Esophagus muscularis mucosa (tissue), 4 donors: ENCODE results near the gene TENT5A. TPM values are rescaled to one million over a fixed set of nuclear protein-coding genes. Genes with fewer than 3 reads are reported as not detected.

Experiments
- DNase-seq: peaks from one replicate; pipeline ENCODE4 v3.0.0-alpha.2; 2017; ENCODE audit errors: extremely low spot score
- H3K27ac ChIP-seq, 4 donors: fragments of 200-600 bp; sonication (generic); replicated peaks in 1 of 4; 1 replicate in 3 of 4; 2 replicates in 1 of 4; pipeline ENCODE4 v1.5.1; 2016 to 2019; ENCODE audit warnings: mild to moderate bottlenecking in 1 of 4
- H3K27me3 ChIP-seq, 4 donors: fragments of 200-600 bp; sonication (generic); one replicate each; pipeline versions ENCODE4 v1.5.1 to v1.6.0; 2016 to 2019
- H3K36me3 ChIP-seq, 4 donors: fragments of 200-600 bp; sonication (generic); one replicate each; pipeline ENCODE4 v1.5.1; 2016 to 2019
- H3K4me1 ChIP-seq, 4 donors: fragments of 200-600 bp; sonication (generic); one replicate each; pipeline ENCODE4 v1.5.1; 2016 to 2019
- H3K4me3 ChIP-seq, 4 donors: fragments of 200-600 bp; sonication (generic); 1 replicate in 2 of 4; 2 replicates in 2 of 4; pipeline ENCODE4 v1.5.1; 2016 to 2019; ENCODE audit warnings: mild to moderate bottlenecking in 4 of 4, moderate library complexity in 1 of 4
- H3K9me3 ChIP-seq, 4 donors: fragments of 200-600 bp; sonication (generic); 1 replicate in 3 of 4; 2 replicates in 1 of 4; pipeline ENCODE4 v1.5.1; 2016 to 2019
- EP300 ChIP-seq: sonication (generic); formaldehyde crosslinking; IDR thresholded peaks from one replicate; pipeline ENCODE4 v1.6.1; 2017; ENCODE audit warnings: antibody characterized with exemption
- POLR2A ChIP-seq: fragments of 450-650 bp; IDR thresholded peaks from one replicate; pipeline ENCODE4 v1.6.1; 2017; ENCODE audit warnings: antibody characterized with exemption, moderate library complexity, mild to moderate bottlenecking, low read depth
- POLR2AphosphoS5 ChIP-seq, 2 donors: sonication (generic); formaldehyde crosslinking; IDR thresholded peaks; one replicate each; pipeline ENCODE4 v1.6.1; 2017; ENCODE audit warnings: antibody characterized with exemption in 2 of 2
- WGBS: methylation state at CpG from one replicate; pipeline ENCODE4 v1.1.5; 2018; 5-methylcytosine and 5-hydroxymethylcytosine counted together
- intact Hi-C: fragments of 100-400 bp; cut with DNase I; formaldehyde crosslinking; loops from one replicate; pipeline ENCODE4 v1.15.1; 2023
- total RNA-seq, 4 donors: library from RNA; depleted of rRNA; stranded (reverse); fragments of >200 nt; gene quantifications; one replicate each; pipeline versions ENCODE4 v1.1.0 to v1.2.1, GENCODE V29; 2016
- TF ChIP-seq, protein P1 (sequence below), 3 experiments: fragments of 200-600 bp in 2 of 3; fragments of 450-650 bp in 1 of 3; sonication (generic) in 2 of 3; IDR thresholded peaks; one replicate each; pipeline ENCODE4 v1.5.1; 2017 to 2019; ENCODE audit warnings: antibody characterized with exemption in 3 of 3, mild to moderate bottlenecking in 2 of 3, moderate library complexity in 1 of 3

The TENT5A gene
- total RNA-seq, 4 donors from 2014 or later: 8.5 to 10.4 (median 9.6) TPM

DNA sequence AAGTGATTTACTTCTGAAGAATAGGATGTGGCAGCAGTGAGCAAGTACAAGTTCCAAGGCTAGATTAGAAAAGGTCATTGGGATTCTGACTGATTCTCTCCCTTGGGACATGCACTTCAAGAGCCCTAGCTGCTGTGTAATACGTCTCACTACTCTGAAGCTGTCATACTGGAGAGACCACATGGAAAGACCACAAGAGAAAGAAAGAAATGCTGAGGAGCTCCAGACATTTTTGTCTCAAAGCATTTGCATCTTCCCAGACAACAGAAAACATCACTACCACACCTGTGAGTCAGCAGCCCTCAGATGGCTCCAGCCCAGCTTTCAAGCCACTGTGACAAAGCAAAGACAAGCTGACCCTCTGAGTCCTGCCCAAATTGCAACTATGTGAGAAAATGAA, 20.7 kb downstream of the TENT5A start:
- intact Hi-C loops: no loop called here
- no peak overlapping the region for H3K4me3 ChIP-seq
- no peaks in the 10 kb centered on the region for H3K36me3 ChIP-seq
- no peaks in the 10 kb centered on the region for H3K4me1 ChIP-seq
- H3K9me3 ChIP-seq: no peaks in the 10 kb centered on the region
- DNase-seq: no peak
- TF ChIP-seq EP300 (no peak), POLR2AphosphoS5 (IDR thresholded peaks at IDR 0.05) (no peak), POLR2A (no peak)
- no peak overlapping the region for H3K27ac ChIP-seq
- WGBS: 85% methylated on average over 1 of the region's 1 CpG
- H3K27me3 ChIP-seq: no peaks in the 10 kb centered on the region

DNA sequence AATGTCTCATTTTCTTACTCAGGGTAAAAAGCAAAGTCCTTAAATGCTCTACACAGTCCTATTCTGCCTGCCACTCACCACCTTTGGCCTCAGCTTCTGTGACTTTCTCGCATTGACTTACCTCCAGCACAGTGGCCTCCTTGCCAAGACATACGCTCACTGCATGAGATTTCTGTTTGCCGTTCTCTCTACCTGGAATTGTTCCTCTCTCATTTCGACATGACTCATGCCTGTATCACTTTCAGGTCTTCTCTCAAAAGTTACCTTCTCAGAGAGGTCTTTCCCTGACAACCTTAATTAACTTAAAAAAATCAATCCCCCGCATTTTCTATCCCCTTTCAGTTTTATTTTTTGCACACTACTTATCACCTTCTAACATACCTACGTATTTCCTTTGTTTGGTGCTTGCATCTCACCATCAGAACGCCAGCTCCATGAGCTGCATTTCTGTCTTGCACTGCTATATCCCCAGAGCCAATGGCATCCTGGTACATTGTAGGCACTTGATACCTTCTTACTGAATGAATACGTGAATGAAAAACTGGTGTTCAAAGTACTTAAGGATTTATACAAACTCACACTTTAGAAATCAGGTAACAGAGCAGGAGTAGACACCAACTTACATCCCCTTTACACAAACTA, 24.5 kb downstream of the TENT5A start:
- Histone ChIP-seq H3K9me3 (no peaks in the 10 kb centered on the region), H3K27me3 (no peaks in the 10 kb centered on the region), H3K4me1 (no peaks in the 10 kb centered on the region), H3K4me3 (no peak overlapping the region), H3K27ac (no peak overlapping the region), H3K36me3 (no peaks in the 10 kb centered on the region)
- intact Hi-C loops: no loop called here
- WGBS: 82% methylated on average over 8 of the region's 8 CpGs
- TF ChIP-seq EP300 (no peak), POLR2A (no peak), POLR2AphosphoS5 (IDR thresholded peaks at IDR 0.05) (no peak)
- TF ChIP-seq, protein P1, sequence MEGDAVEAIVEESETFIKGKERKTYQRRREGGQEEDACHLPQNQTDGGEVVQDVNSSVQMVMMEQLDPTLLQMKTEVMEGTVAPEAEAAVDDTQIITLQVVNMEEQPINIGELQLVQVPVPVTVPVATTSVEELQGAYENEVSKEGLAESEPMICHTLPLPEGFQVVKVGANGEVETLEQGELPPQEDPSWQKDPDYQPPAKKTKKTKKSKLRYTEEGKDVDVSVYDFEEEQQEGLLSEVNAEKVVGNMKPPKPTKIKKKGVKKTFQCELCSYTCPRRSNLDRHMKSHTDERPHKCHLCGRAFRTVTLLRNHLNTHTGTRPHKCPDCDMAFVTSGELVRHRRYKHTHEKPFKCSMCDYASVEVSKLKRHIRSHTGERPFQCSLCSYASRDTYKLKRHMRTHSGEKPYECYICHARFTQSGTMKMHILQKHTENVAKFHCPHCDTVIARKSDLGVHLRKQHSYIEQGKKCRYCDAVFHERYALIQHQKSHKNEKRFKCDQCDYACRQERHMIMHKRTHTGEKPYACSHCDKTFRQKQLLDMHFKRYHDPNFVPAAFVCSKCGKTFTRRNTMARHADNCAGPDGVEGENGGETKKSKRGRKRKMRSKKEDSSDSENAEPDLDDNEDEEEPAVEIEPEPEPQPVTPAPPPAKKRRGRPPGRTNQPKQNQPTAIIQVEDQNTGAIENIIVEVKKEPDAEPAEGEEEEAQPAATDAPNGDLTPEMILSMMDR (IDR thresholded peaks at IDR 0.05): no peak
- DNase-seq: no peak

DNA sequence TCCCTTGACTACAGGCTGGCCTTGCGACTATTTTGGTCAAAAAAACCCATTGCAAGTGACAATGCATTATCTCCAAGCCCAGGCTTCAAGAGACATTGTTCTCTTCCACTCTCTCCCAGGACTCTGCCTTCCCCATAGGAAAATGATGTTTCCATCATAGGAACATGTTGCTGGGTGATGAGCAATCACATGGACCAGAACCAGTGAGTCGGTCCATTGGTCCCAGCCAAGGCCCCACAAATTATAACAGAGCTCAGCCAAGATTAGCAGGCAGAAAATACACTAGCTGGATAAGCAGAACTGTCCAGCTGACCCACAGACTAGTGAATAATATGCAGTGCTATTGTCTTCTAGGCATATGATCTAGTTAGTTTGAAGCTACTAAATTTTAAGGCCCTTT, 27.4 kb downstream of the TENT5A start:
- intact Hi-C loops: no loop called here

DNA sequence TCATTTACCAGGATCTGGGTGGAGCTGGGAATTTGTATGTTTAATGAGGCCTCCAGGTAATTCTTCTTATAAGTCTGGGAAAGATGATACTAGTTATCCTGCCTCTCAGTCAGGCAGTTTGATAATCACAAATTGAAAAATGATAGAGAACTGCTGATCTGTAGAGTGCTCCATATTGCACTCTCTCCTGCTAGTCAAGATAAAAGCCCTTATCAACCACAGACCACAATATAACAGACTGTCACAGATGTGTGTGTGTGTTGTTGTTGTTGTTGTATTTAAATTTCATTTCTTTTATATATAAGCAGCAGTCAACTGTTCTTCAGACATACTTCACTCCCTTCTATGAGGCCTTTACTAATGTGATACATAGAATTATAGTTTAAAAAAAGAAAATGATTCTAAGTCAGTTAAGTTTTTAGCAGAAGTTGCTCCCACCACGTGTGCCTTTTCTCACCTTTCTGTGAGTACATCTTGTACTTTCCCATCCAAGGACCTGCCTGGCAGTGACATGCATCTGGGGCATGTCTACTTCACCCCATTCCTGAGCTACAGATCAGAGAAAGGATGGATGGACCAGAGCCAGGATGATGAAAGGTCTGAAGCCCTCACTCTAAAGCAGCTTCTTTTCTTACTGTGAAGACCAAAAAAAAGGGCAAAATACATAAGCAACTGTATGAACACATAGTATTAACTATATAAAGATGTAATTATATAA, 29.8 kb downstream of the TENT5A start:
- no peak for TF ChIP-seq POLR2AphosphoS5 (IDR thresholded peaks at IDR 0.05)
- Histone ChIP-seq H3K36me3 (no peaks in the 10 kb centered on the region), H3K4me3 (no peak overlapping the region), H3K27me3 (no peaks in the 10 kb centered on the region), H3K9me3 (no peaks in the 10 kb centered on the region), H3K27ac (no peak overlapping the region), H3K4me1 (peaks cover 0 to 4% (median 0%) of the 10 kb centered on the region in 4 donors)
- intact Hi-C loops: no loop called here
- no peak for DNase-seq
- 29% methylated on average over 1 of the region's 1 CpG for WGBS

More for the DNA sequence above, 27.4 kb downstream of the TENT5A start:
- Histone ChIP-seq H3K9me3 (no peaks in the 10 kb centered on the region), H3K4me1 (peaks cover 0 to 4% (median 0%) of the 10 kb centered on the region in 4 donors), H3K27ac (no peak overlapping the region), H3K27me3 (no peaks in the 10 kb centered on the region), H3K4me3 (no peak overlapping the region), H3K36me3 (no peaks in the 10 kb centered on the region)
- DNase-seq: no peak
- WGBS: 80% methylated on average over 2 of the region's 2 CpGs
- TF ChIP-seq EP300 (no peak), POLR2A (no peak), POLR2AphosphoS5 (IDR thresholded peaks at IDR 0.05) (no peak)
- TF ChIP-seq, protein P1 (IDR thresholded peaks at IDR 0.05): no peak

DNA sequence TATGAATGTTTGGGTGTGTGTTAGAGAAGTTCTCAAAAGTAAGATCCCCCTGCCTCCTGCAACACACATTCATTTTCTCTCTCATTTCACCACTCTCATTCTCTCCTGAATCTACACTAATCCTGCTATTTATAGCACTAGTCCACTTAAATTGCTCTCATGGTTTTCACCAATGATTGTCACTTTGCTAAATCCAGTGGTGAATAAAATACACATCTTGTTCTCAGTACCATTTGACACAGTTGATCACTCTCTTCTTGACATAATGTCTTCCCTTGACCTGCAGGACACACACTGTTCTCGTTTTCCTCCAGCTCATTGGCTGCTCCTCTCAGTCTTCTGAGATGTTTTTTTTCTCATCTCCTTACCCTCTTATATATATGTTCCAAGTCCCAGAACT, 32.1 kb downstream of the TENT5A start:
- H3K4me3 ChIP-seq: no peak overlapping the region
- H3K36me3 ChIP-seq: no peaks in the 10 kb centered on the region
- no peaks in the 10 kb centered on the region for H3K27me3 ChIP-seq
- H3K4me1 ChIP-seq: peaks cover 0 to 4% (median 0%) of the 10 kb centered on the region in 4 donors
- 80% methylated on average over 1 of the region's 1 CpG for WGBS
- no peak overlapping the region for H3K27ac ChIP-seq
- DNase-seq: no peak
- no peaks in the 10 kb centered on the region for H3K9me3 ChIP-seq
- TF ChIP-seq POLR2AphosphoS5 (IDR thresholded peaks at IDR 0.05): no peak
- TF ChIP-seq, protein P1 (IDR thresholded peaks at IDR 0.05): no peak
- TF ChIP-seq POLR2A: no peak
- TF ChIP-seq EP300: no peak
- intact Hi-C loops: no loop called here
